GM12878 (cell line): ENCODE results near the gene POU2F1. TPM values are rescaled to one million over a fixed set of nuclear protein-coding genes. Genes with fewer than 3 reads are reported as not detected.

ENCODE experiments used
- CEBPZ ChIP-seq: fragments of 150-350 bp; IDR thresholded peaks from 2 replicates; pipeline ENCODE4 v1.6.1; 2016; ENCODE audit warnings: low read depth, low read length
- CUX1 ChIP-seq: IDR thresholded peaks from 2 replicates; pipeline ENCODE4 v1.6.1; 2012; ENCODE audit warnings: improper control_type of control experiment, low read depth, low read length; ENCODE audit not compliant: insufficient replicate concordance
- IRF5 ChIP-seq: fragments of 450-650 bp; IDR thresholded peaks from 2 replicates; pipeline ENCODE4 v1.6.1; 2017; ENCODE audit warnings: borderline replicate concordance
- KLF5 ChIP-seq: fragments of 450-650 bp; IDR thresholded peaks from 2 replicates; pipeline ENCODE4 v1.6.1; 2014; ENCODE audit warnings: mild to moderate bottlenecking; ENCODE audit not compliant: partially characterized antibody
- PML ChIP-seq: IDR thresholded peaks from 2 replicates; pipeline ENCODE4 v1.6.1; 2012; ENCODE audit warnings: low read length, inconsistent platforms
- RFX5 ChIP-seq: IDR thresholded peaks from 2 replicates; pipeline ENCODE4 v1.6.1; 2011; ENCODE audit warnings: low read depth, low read length, improper control_type of control experiment
- SKIL ChIP-seq: fragments of 450-650 bp; IDR thresholded peaks from 2 replicates; pipeline ENCODE4 v1.6.1; 2017; ENCODE audit warnings: mild to moderate bottlenecking, low read depth, inconsistent platforms; ENCODE audit not compliant: poor library complexity, severe bottlenecking
- TCF3 ChIP-seq: IDR thresholded peaks from 2 replicates; pipeline ENCODE4 v1.6.1; 2012; ENCODE audit warnings: low read depth, mild to moderate bottlenecking, low read length, borderline replicate concordance; ENCODE audit not compliant: insufficient read depth
- USF1 ChIP-seq: IDR thresholded peaks from 2 replicates; pipeline ENCODE4 v1.6.1; 2011; ENCODE audit warnings: borderline replicate concordance, low read depth, mild to moderate bottlenecking, moderate library complexity, mixed read lengths, low read length; ENCODE audit not compliant: insufficient read depth; ENCODE audit errors: extremely low read length
- ZBED1 ChIP-seq: IDR thresholded peaks from 2 replicates; pipeline ENCODE4 v1.6.1; 2016; ENCODE audit warnings: borderline replicate concordance
- ZNF687 ChIP-seq: fragments of 450-650 bp; IDR thresholded peaks from 2 replicates; pipeline ENCODE4 v1.6.1; 2017; ENCODE audit warnings: mild to moderate bottlenecking, moderate library complexity
- polyA plus RNA-seq, 11 experiments: library from polyadenylated mRNA; depleted of rRNA in 4 of 11; unstranded in 6 of 11; stranded (reverse) in 5 of 11; fragments of >200 nt; fragmentation: Nextera tagmentation in 4 of 11; fragmentation: Illumina TruSeq in 1 of 11; extraction: Ambion mirVana in 4 of 11; extraction: Trizol in 1 of 11; gene quantifications; 1 replicate in 1 of 11; 2 replicates in 10 of 11; pipeline versions ENCODE4 v1.2.1 to v1.2.3, GENCODE V29; 2011 to 2016; ENCODE audit warnings: inconsistent platforms in 2 of 11, missing spikeins in 2 of 11, low read depth in 1 of 11
- total RNA-seq, 4 experiments: library from RNA; depleted of rRNA in 3 of 4; stranded (reverse); fragments of >200 nt in 3 of 4; fragmentation: Illumina TruSeq in 1 of 4; extraction: Trizol in 1 of 4; gene quantifications; 2 replicates each; pipeline versions ENCODE4 v1.2.1 to v1.2.3, GENCODE V29; 2013 to 2021

The POU2F1 gene
- total and polyA plus RNA-seq, 10 of the 15 experiments (the other 5 are each of a cell fraction or from before 2014, with no cell fraction given), result 2.5 to 21.7 (median 12.5) TPM

- TF ChIP-seq CEBPZ, result no peak
- TF ChIP-seq PML, result no peak
- no peak for TF ChIP-seq KLF5
- no peak for TF ChIP-seq RFX5
- TF ChIP-seq SKIL, result no peak
- TF ChIP-seq ZBED1, result no peak
- TF ChIP-seq TCF3, result no peak
- TF ChIP-seq USF1, result no peak
- TF ChIP-seq CUX1, result no peak
- TF ChIP-seq IRF5, result no peak
- no peak for TF ChIP-seq ZNF687
- TF ChIP-seq, all 136 proteins: peak for 0
These were observed 118.7 kb downstream of the POU2F1 start (continued) for GRCh38 chr1:167339405-167339804.
